Gastrocnemius medialis (tissue), 4 donors: Measurements from ENCODE around the gene GPR132.

Source experiments
- POLR2A ChIP-seq, 2 donors: fragments of 450-650 bp; IDR thresholded peaks; one replicate each; pipeline ENCODE4 v1.6.1; 2017; ENCODE audit warnings: antibody characterized with exemption in 2 of 2, mild to moderate bottlenecking in 2 of 2, moderate library complexity in 2 of 2
- TF ChIP-seq, protein P1 (sequence below), 5 experiments: fragments of 450-650 bp in 3 of 5; fragments of 200-600 bp in 2 of 5; sonication (generic) in 2 of 5; IDR thresholded peaks in 4 of 5; conservative IDR thresholded peaks in 1 of 5; 1 replicate in 4 of 5; 2 replicates in 1 of 5; pipeline ENCODE4 v1.5.1; 2016 to 2019; ENCODE audit warnings: antibody characterized with exemption in 5 of 5, mild to moderate bottlenecking in 3 of 5, moderate library complexity in 3 of 5

GRCh38 chr14:105093431-105094192 is 28.4 kb upstream of the GPR132 start:
- TF ChIP-seq, protein P1, sequence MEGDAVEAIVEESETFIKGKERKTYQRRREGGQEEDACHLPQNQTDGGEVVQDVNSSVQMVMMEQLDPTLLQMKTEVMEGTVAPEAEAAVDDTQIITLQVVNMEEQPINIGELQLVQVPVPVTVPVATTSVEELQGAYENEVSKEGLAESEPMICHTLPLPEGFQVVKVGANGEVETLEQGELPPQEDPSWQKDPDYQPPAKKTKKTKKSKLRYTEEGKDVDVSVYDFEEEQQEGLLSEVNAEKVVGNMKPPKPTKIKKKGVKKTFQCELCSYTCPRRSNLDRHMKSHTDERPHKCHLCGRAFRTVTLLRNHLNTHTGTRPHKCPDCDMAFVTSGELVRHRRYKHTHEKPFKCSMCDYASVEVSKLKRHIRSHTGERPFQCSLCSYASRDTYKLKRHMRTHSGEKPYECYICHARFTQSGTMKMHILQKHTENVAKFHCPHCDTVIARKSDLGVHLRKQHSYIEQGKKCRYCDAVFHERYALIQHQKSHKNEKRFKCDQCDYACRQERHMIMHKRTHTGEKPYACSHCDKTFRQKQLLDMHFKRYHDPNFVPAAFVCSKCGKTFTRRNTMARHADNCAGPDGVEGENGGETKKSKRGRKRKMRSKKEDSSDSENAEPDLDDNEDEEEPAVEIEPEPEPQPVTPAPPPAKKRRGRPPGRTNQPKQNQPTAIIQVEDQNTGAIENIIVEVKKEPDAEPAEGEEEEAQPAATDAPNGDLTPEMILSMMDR (IDR thresholded peaks at IDR 0.05 in 4 of 5, conservative IDR thresholded peaks at IDR 0.05 in 1 of 5) = no peak
- no peak for TF ChIP-seq POLR2A (IDR thresholded peaks at IDR 0.05)
